ENCODE results near the gene AUTS2. TPM values are rescaled to one million over a fixed set of nuclear protein-coding genes. Genes with fewer than 3 reads are reported as not detected.

AUTS2 gene
- total and polyA plus RNA-seq, 10 donors = 6.1 to 54.8 (median 29.1) TPM

DNA sequence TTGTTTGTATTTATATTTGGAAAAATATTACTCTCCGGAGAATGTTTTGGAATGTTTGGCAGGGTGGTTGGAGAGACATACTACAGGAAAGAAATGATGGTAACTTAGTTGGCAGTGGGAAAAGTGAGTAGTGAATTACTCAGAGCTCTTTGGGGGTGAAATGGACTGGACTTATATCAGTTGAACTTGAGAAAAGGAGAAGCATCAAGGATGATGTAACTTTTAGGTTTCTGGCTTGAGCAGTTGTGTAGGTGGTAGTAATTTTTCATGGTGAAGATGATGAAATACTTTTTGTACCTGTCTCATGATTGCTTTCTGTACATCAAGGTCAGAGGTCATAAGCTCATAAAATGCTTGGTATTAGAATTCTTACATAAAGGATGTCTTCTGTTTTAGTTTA, 617.2 kb downstream of the AUTS2 start:
- no peaks in the 10 kb centered on the region for H3K36me3 ChIP-seq
- no peak overlapping the region for H3K27ac ChIP-seq
- WGBS, 5 donors = 85 to 95% (median 88%) methylated on average over 1 of the region's 1 CpG
- TF ChIP-seq POLR2AphosphoS5 (IDR thresholded peaks at IDR 0.05) = no peak
- H3K27me3 ChIP-seq (replicated peaks in 1 of 7) = no peaks in the 10 kb centered on the region
- no peak for DNase-seq
- H3K4me1 ChIP-seq = no peaks in the 10 kb centered on the region
- intact Hi-C loops (cut with DNase I; ENCODE audit: low total_unique reads) = no loop called here
- H3K4me3 ChIP-seq = no peak overlapping the region
- H3K9me3 ChIP-seq = no peaks in the 10 kb centered on the region

DNA sequence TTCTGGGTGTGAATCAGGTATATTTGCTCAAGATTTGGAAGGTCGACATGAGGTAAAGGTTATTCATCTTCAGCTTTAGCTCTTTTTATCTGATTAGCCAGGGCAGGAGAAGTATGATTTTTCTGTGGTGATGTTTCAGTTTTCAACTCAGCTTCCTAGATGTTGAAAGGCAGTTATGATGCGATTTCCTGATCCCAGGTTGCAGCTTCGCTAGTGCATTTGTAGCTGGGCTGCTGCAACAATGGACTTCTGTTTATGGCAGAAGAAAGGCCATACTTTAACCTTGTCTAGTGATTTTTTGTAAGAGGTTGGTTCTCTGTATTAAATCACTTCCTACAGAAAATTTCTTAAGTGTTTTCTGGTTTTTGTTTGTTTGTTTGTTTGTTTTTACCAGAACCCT, 619.3 kb downstream of the AUTS2 start:
- WGBS, 5 donors = 65 to 81% (median 75%) methylated on average over 3 of the region's 3 CpGs
- Histone ChIP-seq H3K36me3 (no peaks in the 10 kb centered on the region), H3K27ac (no peak overlapping the region), H3K9me3 (no peaks in the 10 kb centered on the region), H3K27me3 (replicated peaks in 1 of 7) (no peaks in the 10 kb centered on the region), H3K4me3 (no peak overlapping the region), H3K4me1 (no peaks in the 10 kb centered on the region)
- TF ChIP-seq POLR2A (IDR thresholded peaks at IDR 0.05) = no peak
- TF ChIP-seq POLR2AphosphoS5 (IDR thresholded peaks at IDR 0.05) = no peak
- TF ChIP-seq, protein P1, sequence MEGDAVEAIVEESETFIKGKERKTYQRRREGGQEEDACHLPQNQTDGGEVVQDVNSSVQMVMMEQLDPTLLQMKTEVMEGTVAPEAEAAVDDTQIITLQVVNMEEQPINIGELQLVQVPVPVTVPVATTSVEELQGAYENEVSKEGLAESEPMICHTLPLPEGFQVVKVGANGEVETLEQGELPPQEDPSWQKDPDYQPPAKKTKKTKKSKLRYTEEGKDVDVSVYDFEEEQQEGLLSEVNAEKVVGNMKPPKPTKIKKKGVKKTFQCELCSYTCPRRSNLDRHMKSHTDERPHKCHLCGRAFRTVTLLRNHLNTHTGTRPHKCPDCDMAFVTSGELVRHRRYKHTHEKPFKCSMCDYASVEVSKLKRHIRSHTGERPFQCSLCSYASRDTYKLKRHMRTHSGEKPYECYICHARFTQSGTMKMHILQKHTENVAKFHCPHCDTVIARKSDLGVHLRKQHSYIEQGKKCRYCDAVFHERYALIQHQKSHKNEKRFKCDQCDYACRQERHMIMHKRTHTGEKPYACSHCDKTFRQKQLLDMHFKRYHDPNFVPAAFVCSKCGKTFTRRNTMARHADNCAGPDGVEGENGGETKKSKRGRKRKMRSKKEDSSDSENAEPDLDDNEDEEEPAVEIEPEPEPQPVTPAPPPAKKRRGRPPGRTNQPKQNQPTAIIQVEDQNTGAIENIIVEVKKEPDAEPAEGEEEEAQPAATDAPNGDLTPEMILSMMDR (IDR thresholded peaks at IDR 0.05 in 8 of 11, conservative IDR thresholded peaks at IDR 0.05 in 3 of 11) = no peak
- intact Hi-C loops (cut with DNase I; ENCODE audit: low total_unique reads) = no loop called here
- no peak for DNase-seq

DNA sequence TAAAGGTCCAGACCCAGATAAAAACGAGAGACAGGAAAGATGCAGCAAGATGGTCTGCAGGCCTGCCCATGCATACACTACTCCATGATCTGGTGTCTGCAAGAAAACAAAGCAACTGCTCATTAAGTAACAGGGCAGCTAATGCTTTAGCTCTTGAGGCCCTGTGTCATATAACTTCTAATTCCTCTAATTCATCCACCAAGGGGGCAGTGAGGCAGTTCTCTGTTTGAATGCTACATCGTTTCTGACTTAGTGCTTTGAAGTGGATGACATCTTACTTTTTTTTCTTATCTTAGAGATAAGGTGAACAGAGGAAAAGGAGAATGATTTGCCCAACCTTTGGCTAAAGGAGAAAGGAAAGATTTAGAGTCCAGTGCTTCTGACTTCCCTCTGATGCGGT, 619.7 kb downstream of the AUTS2 start:
- DNase-seq = no peak
- Histone ChIP-seq H3K27ac (no peak overlapping the region), H3K27me3 (replicated peaks in 1 of 7) (no peaks in the 10 kb centered on the region), H3K9me3 (no peaks in the 10 kb centered on the region), H3K4me1 (no peaks in the 10 kb centered on the region), H3K4me3 (no peak overlapping the region), H3K36me3 (no peaks in the 10 kb centered on the region)
- intact Hi-C loops (cut with DNase I; ENCODE audit: low total_unique reads) = no loop called here
- TF ChIP-seq, protein P1 (IDR thresholded peaks at IDR 0.05 in 8 of 11, conservative IDR thresholded peaks at IDR 0.05 in 3 of 11) = no peak
- TF ChIP-seq POLR2AphosphoS5 (IDR thresholded peaks at IDR 0.05) (no peak), POLR2A (IDR thresholded peaks at IDR 0.05) (no peak)
- 68 to 80% (median 75%) methylated on average over 3 of the region's 3 CpGs for WGBS, 5 donors

DNA sequence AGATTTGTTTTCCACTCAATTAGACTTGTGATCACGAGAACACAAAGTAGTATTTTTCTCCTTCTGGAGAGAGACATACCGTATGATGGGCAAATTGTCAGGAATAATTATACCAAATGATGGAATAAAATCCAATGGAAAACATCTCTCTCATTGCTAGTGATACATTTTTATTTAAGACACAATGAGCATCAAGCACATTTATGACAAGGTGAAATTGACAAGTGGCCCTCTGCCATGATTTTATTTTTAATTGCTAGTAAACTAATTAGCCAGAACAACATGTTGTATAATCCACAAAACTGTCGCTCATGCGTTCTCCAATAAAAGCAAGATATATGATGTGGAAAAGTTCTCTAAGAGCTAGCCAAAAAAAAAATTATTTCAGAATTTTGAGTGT, 620.8 kb downstream of the AUTS2 start:
- intact Hi-C loops (cut with DNase I; ENCODE audit: low total_unique reads) = no loop called here
- TF ChIP-seq, protein P1 (IDR thresholded peaks at IDR 0.05 in 8 of 11, conservative IDR thresholded peaks at IDR 0.05 in 3 of 11) = no peak
- no peak for TF ChIP-seq POLR2A (IDR thresholded peaks at IDR 0.05)
- no peak for TF ChIP-seq POLR2AphosphoS5 (IDR thresholded peaks at IDR 0.05)
- no peaks in the 10 kb centered on the region for H3K27me3 ChIP-seq (replicated peaks in 1 of 7)
- no peak overlapping the region for H3K27ac ChIP-seq
- no peak overlapping the region for H3K4me3 ChIP-seq
- 91 to 99% (median 96%) methylated on average over 4 of the region's 4 CpGs for WGBS, 5 donors
- no peaks in the 10 kb centered on the region for H3K4me1 ChIP-seq
- H3K36me3 ChIP-seq = no peaks in the 10 kb centered on the region
- no peaks in the 10 kb centered on the region for H3K9me3 ChIP-seq
- DNase-seq = no peak

DNA sequence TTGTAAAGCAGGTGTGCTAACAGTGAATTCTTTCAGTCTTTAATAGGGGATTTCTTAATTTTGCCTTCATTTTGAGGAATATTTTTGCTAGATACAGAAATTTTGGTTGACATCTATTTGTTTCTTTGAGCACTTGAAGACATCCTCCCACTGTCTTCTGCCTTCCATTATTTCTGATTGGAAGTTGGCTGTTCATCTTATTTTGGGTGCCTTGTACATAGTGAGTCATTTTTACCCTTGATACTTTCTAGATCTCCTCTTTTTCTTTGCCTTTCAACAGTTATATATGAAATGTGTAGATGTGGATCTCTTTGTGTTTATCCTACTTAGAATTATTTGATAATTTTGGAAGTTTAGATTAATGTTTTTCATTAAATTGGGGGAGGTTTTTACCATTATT, 631.0 kb downstream of the AUTS2 start:
- H3K9me3 ChIP-seq = peaks cover 6 to 44% (median 33%) of the 10 kb centered on the region in 8 donors
- intact Hi-C loops (cut with DNase I; ENCODE audit: low total_unique reads) = no loop called here
- no peaks in the 10 kb centered on the region for H3K36me3 ChIP-seq
- no peak for DNase-seq
- no peak overlapping the region for H3K27ac ChIP-seq
- H3K4me1 ChIP-seq = no peaks in the 10 kb centered on the region
- no peaks in the 10 kb centered on the region for H3K27me3 ChIP-seq (replicated peaks in 1 of 7)
- no peak overlapping the region for H3K4me3 ChIP-seq
- TF ChIP-seq POLR2AphosphoS5 (IDR thresholded peaks at IDR 0.05) = no peak
- TF ChIP-seq, protein P1 (IDR thresholded peaks at IDR 0.05 in 8 of 11, conservative IDR thresholded peaks at IDR 0.05 in 3 of 11) = no peak
- TF ChIP-seq POLR2A (IDR thresholded peaks at IDR 0.05) = no peak

All from spleen (tissue), 11 donors.